Large intestine (tissue), 3 donors: Measurements from ENCODE around the gene SLC6A6. TPM values are rescaled to one million over a fixed set of nuclear protein-coding genes. Genes with fewer than 3 reads are reported as not detected.

Experiments
- DNase-seq, 2 donors: peaks; one replicate each; pipeline versions ENCODE4 v3.0.0 to v3.0.0-alpha.2; 2013
- H3K27ac ChIP-seq: one replicate; pipeline ENCODE4 v1.5.1; 2013; ENCODE audit warnings: low read length
- H3K27me3 ChIP-seq: 2 replicates; pipeline ENCODE4 v1.6.1; 2013; ENCODE audit warnings: low read length; ENCODE audit not compliant: control insufficient read depth, insufficient read depth
- H3K36me3 ChIP-seq: 2 replicates; pipeline ENCODE4 v1.6.1; 2013; ENCODE audit warnings: low read length; ENCODE audit not compliant: control insufficient read depth, insufficient read depth
- H3K4me1 ChIP-seq: one replicate; pipeline ENCODE4 v1.6.1; 2013; ENCODE audit warnings: low read length; ENCODE audit not compliant: control insufficient read depth, insufficient read depth
- H3K4me3 ChIP-seq: one replicate; pipeline ENCODE4 v1.5.1; 2013; ENCODE audit warnings: low read length
- H3K9me3 ChIP-seq: one replicate; pipeline ENCODE4 v1.6.1; 2013; ENCODE audit warnings: mild to moderate bottlenecking, low read depth, low read length, moderate library complexity; ENCODE audit not compliant: control insufficient read depth
- WGBS: methylation state at CpG from one replicate; pipeline ENCODE4 v1.1.5; 2013; ENCODE audit warnings: low lambda C conversion rate; ENCODE audit not compliant: insufficient coverage; 5-methylcytosine and 5-hydroxymethylcytosine counted together
- polyA plus RNA-seq: library from polyadenylated mRNA; unstranded; fragments of 120-200 nt; gene quantifications from one replicate; pipeline ENCODE4 v1.2.1, GENCODE V29; 2013

Gene SLC6A6
- polyA plus RNA-seq, 1 donor: 16.4 TPM

- no peaks in the 10 kb centered on the region for H3K4me1 ChIP-seq
- peaks cover 82% of the 10 kb centered on the region for H3K36me3 ChIP-seq
- 91% methylated on average over 4 of the region's 11 CpGs for WGBS
- H3K27ac ChIP-seq: no peak overlapping the region
- H3K27me3 ChIP-seq: no peaks in the 10 kb centered on the region
- no peak overlapping the region for H3K4me3 ChIP-seq
- H3K9me3 ChIP-seq: no peaks in the 10 kb centered on the region
- DNase-seq: no peak
Observed at GRCh38 chr3:14477311-14477935, 75.0 kb downstream of the SLC6A6 start.

GRCh38 chr3:14478956-14479550 lies 76.6 kb downstream of the SLC6A6 start:
- Histone ChIP-seq H3K9me3 (no peaks in the 10 kb centered on the region), H3K36me3 (peaks cover 85% of the 10 kb centered on the region), H3K4me3 (no peak overlapping the region), H3K4me1 (no peaks in the 10 kb centered on the region), H3K27me3 (no peaks in the 10 kb centered on the region), H3K27ac (no peak overlapping the region)
- no peak for DNase-seq
- 93% methylated on average over 3 of the region's 8 CpGs for WGBS

- Histone ChIP-seq H3K36me3 (peaks cover 85% of the 10 kb centered on the region), H3K4me1 (no peaks in the 10 kb centered on the region), H3K27me3 (no peaks in the 10 kb centered on the region), H3K4me3 (no peak overlapping the region), H3K27ac (no peak overlapping the region), H3K9me3 (no peaks in the 10 kb centered on the region)
- DNase-seq: no peak
- no CpG with 5 or more reads among the region's 6 CpGs for WGBS
Observed at GRCh38 chr3:14479591-14479990, 77.2 kb downstream of the SLC6A6 start.

- Histone ChIP-seq H3K9me3 (no peaks in the 10 kb centered on the region), H3K27me3 (no peaks in the 10 kb centered on the region), H3K36me3 (peaks cover 90% of the 10 kb centered on the region), H3K4me3 (no peak overlapping the region), H3K4me1 (no peaks in the 10 kb centered on the region), H3K27ac (no peak overlapping the region)
- no CpG with 5 or more reads among the region's 8 CpGs for WGBS
- DNase-seq: no peak
Observed at GRCh38 chr3:14480207-14481017, 78.0 kb downstream of the SLC6A6 start.

- no peaks in the 10 kb centered on the region for H3K27me3 ChIP-seq
- WGBS: no CpG with 5 or more reads among the region's 10 CpGs
- no peak overlapping the region for H3K27ac ChIP-seq
- no peak for DNase-seq
- no peaks in the 10 kb centered on the region for H3K9me3 ChIP-seq
- no peak overlapping the region for H3K4me3 ChIP-seq
- no peaks in the 10 kb centered on the region for H3K4me1 ChIP-seq
- peaks cover 89% of the 10 kb centered on the region for H3K36me3 ChIP-seq
Observed at GRCh38 chr3:14481018-14481645, 78.7 kb downstream of the SLC6A6 start.

- no peak overlapping the region for H3K27ac ChIP-seq
- H3K27me3 ChIP-seq: no peaks in the 10 kb centered on the region
- H3K9me3 ChIP-seq: no peaks in the 10 kb centered on the region
- H3K36me3 ChIP-seq: peaks cover 88% of the 10 kb centered on the region
- DNase-seq: no peak
- H3K4me1 ChIP-seq: no peaks in the 10 kb centered on the region
- no CpG with 5 or more reads among the region's 13 CpGs for WGBS
- no peak overlapping the region for H3K4me3 ChIP-seq
Observed at GRCh38 chr3:14481646-14482036, 79.2 kb downstream of the SLC6A6 start.

- Histone ChIP-seq H3K27ac (no peak overlapping the region), H3K4me1 (no peaks in the 10 kb centered on the region), H3K36me3 (peaks cover 82% of the 10 kb centered on the region), H3K27me3 (no peaks in the 10 kb centered on the region), H3K9me3 (no peaks in the 10 kb centered on the region), H3K4me3 (no peak overlapping the region)
- no peak for DNase-seq
- WGBS: no CpG with 5 or more reads among the region's 2 CpGs
Observed at GRCh38 chr3:14482271-14482721, 79.9 kb downstream of the SLC6A6 start.

GRCh38 chr3:14483286-14483685 lies 80.9 kb downstream of the SLC6A6 start:
- peaks cover 79% of the 10 kb centered on the region for H3K36me3 ChIP-seq

GRCh38 chr3:14484741-14485140 lies 82.3 kb downstream of the SLC6A6 start:
- WGBS: 100% methylated on average over 2 of the region's 17 CpGs
- Histone ChIP-seq H3K36me3 (peaks cover 75% of the 10 kb centered on the region), H3K27ac (no peak overlapping the region), H3K9me3 (no peaks in the 10 kb centered on the region), H3K27me3 (no peaks in the 10 kb centered on the region), H3K4me3 (no peak overlapping the region), H3K4me1 (no peaks in the 10 kb centered on the region)
- DNase-seq: no peak

More at GRCh38 chr3:14483286-14483685, 80.9 kb downstream of the SLC6A6 start:
- no peaks in the 10 kb centered on the region for H3K4me1 ChIP-seq
- H3K27ac ChIP-seq: no peak overlapping the region
- H3K27me3 ChIP-seq: no peaks in the 10 kb centered on the region
- no peaks in the 10 kb centered on the region for H3K9me3 ChIP-seq
- no peak overlapping the region for H3K4me3 ChIP-seq
- WGBS: no CpG with 5 or more reads among the region's 1 CpG
- DNase-seq: no peak

- no peak overlapping the region for H3K27ac ChIP-seq
- no peak overlapping the region for H3K4me3 ChIP-seq
- WGBS: no CpG with 5 or more reads among the region's 3 CpGs
- H3K27me3 ChIP-seq: no peaks in the 10 kb centered on the region
- no peak for DNase-seq
- peaks cover 68% of the 10 kb centered on the region for H3K36me3 ChIP-seq
- H3K4me1 ChIP-seq: no peaks in the 10 kb centered on the region
- no peaks in the 10 kb centered on the region for H3K9me3 ChIP-seq
Observed at GRCh38 chr3:14485981-14486380, 83.6 kb downstream of the SLC6A6 start.
